ENCODE results near the gene GALNT17. TPM values are rescaled to one million over a fixed set of nuclear protein-coding genes. Genes with fewer than 3 reads are reported as not detected.

Gene GALNT17
- not detected in 2 replicates for total RNA-seq

- DNase-seq (ENCODE audit: extremely low read depth, low read depth, low spot score), result no peak
Measured at GRCh38 chr7:71132127-71132376, at the start of gene GALNT17. Gene GALNT17 (plus strand): TSS chr7:71132144.

- no peak for DNase-seq (ENCODE audit: extremely low read depth, low read depth, low spot score)
Measured at GRCh38 chr7:71095266-71095860, 36.6 kb upstream of the GALNT17 start.

- DNase-seq (ENCODE audit: extremely low read depth, low read depth, low spot score), result no peak
Measured at GRCh38 chr7:71096351-71096750, 35.6 kb upstream of the GALNT17 start.

GRCh38 chr7:71106226-71106625, 25.7 kb upstream of the GALNT17 start:
- DNase-seq (ENCODE audit: extremely low read depth, low read depth, low spot score), result no peak

GRCh38 chr7:71112436-71112835, 19.5 kb upstream of the GALNT17 start:
- DNase-seq (ENCODE audit: extremely low read depth, low read depth, low spot score), result no peak

- DNase-seq (ENCODE audit: extremely low read depth, low read depth, low spot score), result no peak
Measured at GRCh38 chr7:71120096-71120495, 11.8 kb upstream of the GALNT17 start.

GRCh38 chr7:71129126-71129525, 2.8 kb upstream of the GALNT17 start:
- DNase-seq (ENCODE audit: extremely low read depth, low read depth, low spot score), result no peak

GRCh38 chr7:71130031-71130679, 1.8 kb upstream of the GALNT17 start:
- no peak for DNase-seq (ENCODE audit: extremely low read depth, low read depth, low spot score)

- no peak for DNase-seq (ENCODE audit: extremely low read depth, low read depth, low spot score)
Measured at GRCh38 chr7:71131256-71132126, 453 bp upstream of the GALNT17 start.

- no peak for DNase-seq (ENCODE audit: extremely low read depth, low read depth, low spot score)
Measured at GRCh38 chr7:71132377-71133231, 660 bp downstream of the GALNT17 start.

- DNase-seq (ENCODE audit: extremely low read depth, low read depth, low spot score), result no peak
Measured at GRCh38 chr7:71133232-71133622, 1.3 kb downstream of the GALNT17 start.

- DNase-seq (ENCODE audit: extremely low read depth, low read depth, low spot score), result no peak
Measured at GRCh38 chr7:71133856-71134255, 1.9 kb downstream of the GALNT17 start.

- DNase-seq (ENCODE audit: extremely low read depth, low read depth, low spot score), result no peak
Measured at GRCh38 chr7:71135116-71135515, 3.2 kb downstream of the GALNT17 start.

- DNase-seq (ENCODE audit: extremely low read depth, low read depth, low spot score), result no peak
Measured at GRCh38 chr7:71135663-71136062, 3.7 kb downstream of the GALNT17 start.

- DNase-seq (ENCODE audit: extremely low read depth, low read depth, low spot score), result no peak
Measured at GRCh38 chr7:71137479-71137878, 5.5 kb downstream of the GALNT17 start.

GRCh38 chr7:71140264-71140663, 8.3 kb downstream of the GALNT17 start:
- no peak for DNase-seq (ENCODE audit: extremely low read depth, low read depth, low spot score)

- no peak for DNase-seq (ENCODE audit: extremely low read depth, low read depth, low spot score)
Measured at GRCh38 chr7:71144963-71145362, 13.0 kb downstream of the GALNT17 start.

GRCh38 chr7:71145906-71146901, 14.3 kb downstream of the GALNT17 start:
- DNase-seq (ENCODE audit: extremely low read depth, low read depth, low spot score), result no peak

GRCh38 chr7:71148098-71148497, 16.2 kb downstream of the GALNT17 start:
- DNase-seq (ENCODE audit: extremely low read depth, low read depth, low spot score), result no peak

- no peak for DNase-seq (ENCODE audit: extremely low read depth, low read depth, low spot score)
Measured at GRCh38 chr7:71155236-71155635, 23.3 kb downstream of the GALNT17 start.

All from glomerular endothelial cell (primary cell).